Aortic smooth muscle cell (primary cell): ENCODE results near the gene HCN1. TPM values are rescaled to one million over a fixed set of nuclear protein-coding genes. Genes with fewer than 3 reads are reported as not detected.

Experiments
- total RNA-seq: library from RNA; depleted of rRNA; stranded (reverse); fragments of >200 nt; gene quantifications from 2 replicates; pipeline ENCODE4 v1.2.3, GENCODE V29; 2014

HCN1 gene
- total RNA-seq, result not detected in 2 replicates

GRCh38 chr5:45696206-45696836 lies at the start of gene HCN1:
TSS of gene HCN1 (minus strand) at chr5:45696380.

